ENCODE data around the gene IGF2BP1.

- TF ChIP-seq SMC3 (conservative IDR thresholded peaks at IDR 0.05; ENCODE audit: poor library complexity): no peak
- TF ChIP-seq EP300 (conservative IDR thresholded peaks at IDR 0.05; ENCODE audit: poor library complexity, severe bottlenecking): no peak
- no peak for TF ChIP-seq RAD21 (conservative IDR thresholded peaks at IDR 0.05)
- no peak for TF ChIP-seq CTCF (IDR thresholded peaks at IDR 0.05; ENCODE audit: poor library complexity, severe bottlenecking)
- TF ChIP-seq TAF1 (IDR thresholded peaks at IDR 0.05; ENCODE audit: low read depth): no peak
- TF ChIP-seq POLR2AphosphoS5 (IDR thresholded peaks at IDR 0.05): no peak
These were observed 54.1 kb downstream of the IGF2BP1 start for GRCh38 chr17:49051269-49051668.

Data from neural cell (in vitro differentiated cells).